HFFc6 (cell line): ENCODE data around the gene TNS3. TPM values are rescaled to one million over a fixed set of nuclear protein-coding genes. Genes with fewer than 3 reads are reported as not detected.
A peak's percentile ranks its signal among the peaks of the same experiment; 100 is the strongest.

ENCODE experiments used
- DNase-seq: peaks from one replicate; pipeline ENCODE4 v3.0.0-alpha.2; 2018
- H3K27ac Mint-ChIP-seq: 2 replicates; pipeline ENCODE4 v1.8.0; 2020; ENCODE audit warnings: mild to moderate bottlenecking, mixed read lengths
- H3K27me3 Mint-ChIP-seq: 2 replicates; pipeline ENCODE4 v1.8.0; 2021; ENCODE audit warnings: mild to moderate bottlenecking, moderate library complexity, mixed read lengths; ENCODE audit not compliant: insufficient read depth
- H3K36me3 Mint-ChIP-seq: 2 replicates; pipeline ENCODE4 v1.8.0; 2021; ENCODE audit warnings: low read depth, mixed read lengths
- H3K4me1 Mint-ChIP-seq: 2 replicates; pipeline ENCODE4 v1.8.0; 2020; ENCODE audit warnings: low read depth, mixed read lengths
- H3K4me3 Mint-ChIP-seq: 2 replicates; pipeline ENCODE4 v1.8.0; 2020; ENCODE audit warnings: mild to moderate bottlenecking, moderate library complexity, mixed read lengths
- H3K9me3 Mint-ChIP-seq: 2 replicates; pipeline ENCODE4 v1.8.0; 2020; ENCODE audit warnings: mild to moderate bottlenecking, mixed read lengths
- CTCF ChIP-seq: fragments of 200-600 bp; sonication (generic); IDR thresholded peaks from 2 replicates; pipeline ENCODE4 v1.5.0; 2021; ENCODE audit warnings: antibody characterized with exemption, mild to moderate bottlenecking
- total RNA-seq, 6 experiments: library from RNA; stranded (reverse); fragmentation: NEBNext Ultra II Directional; extraction: Animal tissue kit (Norgen Biotek cat#: 25700); gene quantifications; 2 replicates in 1 of 6; 3 replicates in 5 of 6; pipeline ENCODE4 v1.2.3, GENCODE V29; 2021

The TNS3 gene
- total RNA-seq, 6 experiments from 2014 or later = 50.8 to 77.0 (median 67.8) TPM

GRCh38 chr7:47379629-47380324, 202.1 kb downstream of the TNS3 start:
- Mint-ChIP-seq H3K27ac (no peak overlapping the region), H3K4me1 (peaks cover 63% of the 10 kb centered on the region), H3K27me3 (peaks cover 2% of the 10 kb centered on the region), H3K9me3 (no peaks in the 10 kb centered on the region), H3K36me3 (peaks cover 15% of the 10 kb centered on the region), H3K4me3 (no peak overlapping the region)
- DNase-seq = peak; percentile 45
- TF ChIP-seq CTCF = no peak

- Mint-ChIP-seq H3K9me3 (no peaks in the 10 kb centered on the region), H3K27ac (no peak overlapping the region), H3K36me3 (peaks cover 9% of the 10 kb centered on the region; the same call in 1 of the 2 replicates), H3K27me3 (peaks cover 2% of the 10 kb centered on the region), H3K4me1 (peaks cover 57% of the 10 kb centered on the region), H3K4me3 (no peak overlapping the region)
- no peak for DNase-seq
- TF ChIP-seq CTCF = no peak
These were observed 203.0 kb downstream of the TNS3 start for GRCh38 chr7:47378728-47379395.

GRCh38 chr7:47377741-47378140, 204.2 kb downstream of the TNS3 start:
- Mint-ChIP-seq H3K9me3 (no peaks in the 10 kb centered on the region), H3K27me3 (peaks cover 2% of the 10 kb centered on the region; the same call in 1 of the 2 replicates), H3K36me3 (peaks cover 9% of the 10 kb centered on the region; the same call in 1 of the 2 replicates), H3K4me1 (peaks cover 46% of the 10 kb centered on the region), H3K27ac (no peak overlapping the region), H3K4me3 (no peak overlapping the region)
- TF ChIP-seq CTCF = no peak
- no peak for DNase-seq

GRCh38 chr7:47376991-47377616, 204.8 kb downstream of the TNS3 start:
- Mint-ChIP-seq H3K36me3 (peaks cover 9% of the 10 kb centered on the region; the same call in 1 of the 2 replicates), H3K4me3 (no peak overlapping the region), H3K27me3 (peaks cover 2% of the 10 kb centered on the region; the same call in 1 of the 2 replicates), H3K4me1 (peaks cover 47% of the 10 kb centered on the region), H3K27ac (no peak overlapping the region), H3K9me3 (no peaks in the 10 kb centered on the region)
- no peak for TF ChIP-seq CTCF
- no peak for DNase-seq

- DNase-seq = peak; percentile 40
- Mint-ChIP-seq H3K27me3 (peaks cover 2% of the 10 kb centered on the region; the same call in 1 of the 2 replicates), H3K9me3 (no peaks in the 10 kb centered on the region), H3K36me3 (peaks cover 9% of the 10 kb centered on the region; the same call in 1 of the 2 replicates), H3K27ac (peak overlapping the region; percentile 58), H3K4me1 (peaks cover 44% of the 10 kb centered on the region), H3K4me3 (no peak overlapping the region)
- no peak for TF ChIP-seq CTCF
These were observed 206.6 kb downstream of the TNS3 start for GRCh38 chr7:47375121-47375938.
